Activated CD4-positive, alpha-beta T cell treated with anti-CD3 and anti-CD28 coated beads, Interleukin-2, amount 10 ng/mL, durations not matched to agents 7 days and 5 days (primary cell): ENCODE data around the gene RAB18. TPM values are rescaled to one million over a fixed set of nuclear protein-coding genes. Genes with fewer than 3 reads are reported as not detected.

ENCODE experiments used
- CTCF ChIA-PET: fragments of 350-600 bp; sonication (Branson Sonifier 250); formaldehyde crosslinking; loops from one replicate; lab custom pipeline; 2021; ENCODE audit warnings: antibody characterized with exemption; lab: Charles Lee
- POLR2A ChIA-PET: fragments of 350-600 bp; sonication (Branson Sonifier 250); formaldehyde crosslinking; loops from one replicate; lab custom pipeline; 2021; ENCODE audit warnings: antibody characterized with exemption; lab: Charles Lee
- DNase-seq: peaks from one replicate; pipeline ENCODE4 v3.0.0-alpha.2; 2020
- H3K27ac Mint-ChIP-seq: one replicate; pipeline ENCODE4 v1.8.0; 2021; ENCODE audit warnings: mild to moderate bottlenecking, moderate library complexity, mixed read lengths
- H3K27me3 Mint-ChIP-seq: one replicate; pipeline ENCODE4 v1.8.0; 2021; ENCODE audit warnings: mixed read lengths
- H3K36me3 Mint-ChIP-seq: one replicate; pipeline ENCODE4 v1.8.0; 2021; ENCODE audit warnings: low read depth, mixed read lengths
- H3K4me1 Mint-ChIP-seq: one replicate; pipeline ENCODE4 v1.8.0; 2021; ENCODE audit warnings: mixed read lengths
- H3K4me3 Mint-ChIP-seq: one replicate; pipeline ENCODE4 v1.8.0; 2021; ENCODE audit warnings: mild to moderate bottlenecking, moderate library complexity, mixed read lengths
- H3K9me3 Mint-ChIP-seq: one replicate; pipeline ENCODE4 v1.8.0; 2021; ENCODE audit warnings: mixed read lengths
- total RNA-seq, 2 experiments: library from RNA; stranded (reverse); gene quantifications; one replicate each; pipeline ENCODE4 v1.2.3, GENCODE V29; 2021

The RAB18 gene
- total RNA-seq, 2 experiments from 2014 or later, result 62.5 to 68.2 TPM

- Mint-ChIP-seq H3K9me3 (no peaks in the 10 kb centered on the region), H3K27me3 (no peaks in the 10 kb centered on the region), H3K4me3 (no peak overlapping the region), H3K36me3 (peaks cover 58% of the 10 kb centered on the region), H3K27ac (no peak overlapping the region), H3K4me1 (peaks cover 51% of the 10 kb centered on the region)
- ChIA-PET POLR2A (no interaction called here), CTCF (no interaction called here)
- no peak for DNase-seq
These were observed 8.4 kb downstream of the RAB18 start for GRCh38 chr10:27512548-27512947.

DNA sequence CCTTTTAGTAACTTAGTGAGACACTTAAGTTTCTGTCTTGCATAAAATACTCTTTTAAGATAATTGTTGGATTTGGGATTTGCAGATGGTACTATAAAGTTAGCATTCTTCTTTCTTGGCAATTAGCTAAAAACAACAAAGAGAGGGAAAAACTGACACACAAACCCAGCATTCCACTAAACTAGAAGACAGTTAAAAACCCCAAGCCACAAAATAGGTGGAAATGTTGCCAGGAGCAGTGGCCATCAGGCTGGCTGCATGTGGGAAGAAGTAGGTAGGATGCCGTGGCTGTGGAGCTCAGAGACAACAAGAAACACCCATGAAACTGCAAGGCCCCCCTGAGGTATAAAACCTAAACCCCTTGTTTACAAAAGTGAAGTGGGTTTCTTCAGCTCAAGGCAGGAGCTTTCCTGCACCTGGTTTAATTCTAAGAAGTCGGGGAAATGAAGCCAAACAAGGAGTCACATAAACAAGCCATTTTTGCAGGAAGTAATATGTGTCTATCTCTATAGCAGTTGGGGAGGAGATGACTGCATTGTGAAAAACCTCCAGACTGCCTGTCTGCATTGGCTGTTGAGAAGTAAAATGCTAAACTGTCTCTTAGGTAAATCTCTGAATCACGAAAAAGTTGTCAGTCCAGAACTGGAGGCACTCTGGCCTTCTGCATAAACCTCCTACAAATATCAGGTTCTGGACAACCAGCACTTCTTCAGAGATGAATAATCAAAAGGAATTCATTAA, 9.5 kb downstream of the RAB18 start:
- no peak for DNase-seq
- H3K9me3 Mint-ChIP-seq, result no peaks in the 10 kb centered on the region
- peaks cover 62% of the 10 kb centered on the region for H3K36me3 Mint-ChIP-seq
- CTCF ChIA-PET, result interaction anchor here (0.6 kb wide), 1 partner anchor 16 kb away, joined by 3 read pairs; no protein-coding TSS in a partner anchor
- peaks cover 45% of the 10 kb centered on the region for H3K4me1 Mint-ChIP-seq
- H3K27me3 Mint-ChIP-seq, result no peaks in the 10 kb centered on the region
- H3K4me3 Mint-ChIP-seq, result peak overlapping the region; percentile 40
- POLR2A ChIA-PET, result no interaction called here
- peak overlapping the region; percentile 83 for H3K27ac Mint-ChIP-seq

DNA sequence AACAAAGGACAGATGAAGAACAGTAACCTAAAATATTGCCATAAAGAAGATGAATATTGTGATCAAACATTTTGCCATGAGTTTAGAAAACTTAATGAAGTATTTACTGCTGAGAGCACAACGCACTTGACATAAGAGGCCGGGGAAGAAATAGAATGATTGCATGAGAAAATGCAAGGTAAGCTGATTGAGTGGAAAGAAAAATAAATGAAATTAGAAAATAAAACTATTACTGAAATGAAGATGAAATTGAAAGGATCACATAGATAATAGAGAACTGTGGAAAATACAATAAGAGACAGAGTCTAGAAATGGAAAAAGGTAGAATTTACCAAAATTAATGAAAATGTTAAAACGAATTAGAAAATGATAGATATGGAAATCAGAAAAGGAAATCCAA, 10.1 kb downstream of the RAB18 start:
- H3K4me3 Mint-ChIP-seq, result no peak overlapping the region

GRCh38 chr10:27518261-27518660, 14.2 kb downstream of the RAB18 start:
- Mint-ChIP-seq H3K4me1 (peaks cover 39% of the 10 kb centered on the region), H3K27me3 (no peaks in the 10 kb centered on the region), H3K9me3 (no peaks in the 10 kb centered on the region), H3K36me3 (peaks cover 41% of the 10 kb centered on the region), H3K27ac (no peak overlapping the region), H3K4me3 (no peak overlapping the region)
- ChIA-PET POLR2A (no interaction called here), CTCF (interaction anchor here (0.9 kb wide), 1 partner anchor 11 kb away, joined by 3 read pairs; no protein-coding TSS in a partner anchor)
- DNase-seq, result no peak

More for the DNA sequence above, 10.1 kb downstream of the RAB18 start:
- DNase-seq, result no peak
- CTCF ChIA-PET, result interaction anchor here (0.6 kb wide), 1 partner anchor 17 kb away, joined by 3 read pairs; no protein-coding TSS in a partner anchor
- Mint-ChIP-seq H3K9me3 (no peaks in the 10 kb centered on the region), H3K27ac (peak overlapping the region; percentile 83), H3K36me3 (peaks cover 59% of the 10 kb centered on the region), H3K4me1 (peaks cover 40% of the 10 kb centered on the region), H3K27me3 (no peaks in the 10 kb centered on the region)
- POLR2A ChIA-PET, result no interaction called here

DNA sequence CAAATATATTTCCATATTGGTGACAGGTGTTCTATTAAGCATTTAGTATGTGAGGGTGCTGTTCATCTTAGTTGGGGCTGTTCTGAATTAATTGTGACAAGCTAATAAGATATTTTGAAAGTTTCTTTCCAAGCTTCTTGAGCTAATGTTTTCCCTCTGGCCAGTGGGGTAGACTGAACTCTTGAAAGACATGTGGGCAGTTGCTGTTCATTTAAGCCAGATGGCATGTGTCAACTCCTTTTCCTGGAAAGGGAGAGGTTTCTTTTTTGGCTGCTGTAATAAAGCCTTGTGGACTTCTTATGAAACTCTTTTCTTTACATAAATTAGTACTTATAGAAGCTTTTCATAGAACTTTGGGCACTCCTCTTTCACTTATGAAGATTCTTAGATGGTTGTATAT, 21.7 kb downstream of the RAB18 start:
- Mint-ChIP-seq H3K27me3 (no peaks in the 10 kb centered on the region), H3K27ac (no peak overlapping the region), H3K4me1 (peaks cover 62% of the 10 kb centered on the region), H3K36me3 (peaks cover 31% of the 10 kb centered on the region), H3K9me3 (no peaks in the 10 kb centered on the region), H3K4me3 (no peak overlapping the region)
- no peak for DNase-seq
- CTCF ChIA-PET, result interaction anchor here (0.6 kb wide), 1 partner anchor 46 kb away, joined by 4 read pairs; no protein-coding TSS in a partner anchor
- POLR2A ChIA-PET, result interaction anchor here (0.5 kb wide), 1 partner anchor 30 kb away, joined by 3 read pairs; no protein-coding TSS in a partner anchor

- no peaks in the 10 kb centered on the region for H3K9me3 Mint-ChIP-seq
- CTCF ChIA-PET, result interaction anchor here (0.6 kb wide), 1 partner anchor 46 kb away, joined by 4 read pairs; no protein-coding TSS in a partner anchor
- H3K36me3 Mint-ChIP-seq, result peaks cover 31% of the 10 kb centered on the region
- H3K4me1 Mint-ChIP-seq, result peaks cover 66% of the 10 kb centered on the region
- no peaks in the 10 kb centered on the region for H3K27me3 Mint-ChIP-seq
- POLR2A ChIA-PET, result interaction anchor here (0.5 kb wide), 1 partner anchor 29 kb away, joined by 3 read pairs; no protein-coding TSS in a partner anchor
- no peak overlapping the region for H3K27ac Mint-ChIP-seq
- no peak overlapping the region for H3K4me3 Mint-ChIP-seq
- no peak for DNase-seq
These were observed 22.1 kb downstream of the RAB18 start for GRCh38 chr10:27526242-27526641.

DNA sequence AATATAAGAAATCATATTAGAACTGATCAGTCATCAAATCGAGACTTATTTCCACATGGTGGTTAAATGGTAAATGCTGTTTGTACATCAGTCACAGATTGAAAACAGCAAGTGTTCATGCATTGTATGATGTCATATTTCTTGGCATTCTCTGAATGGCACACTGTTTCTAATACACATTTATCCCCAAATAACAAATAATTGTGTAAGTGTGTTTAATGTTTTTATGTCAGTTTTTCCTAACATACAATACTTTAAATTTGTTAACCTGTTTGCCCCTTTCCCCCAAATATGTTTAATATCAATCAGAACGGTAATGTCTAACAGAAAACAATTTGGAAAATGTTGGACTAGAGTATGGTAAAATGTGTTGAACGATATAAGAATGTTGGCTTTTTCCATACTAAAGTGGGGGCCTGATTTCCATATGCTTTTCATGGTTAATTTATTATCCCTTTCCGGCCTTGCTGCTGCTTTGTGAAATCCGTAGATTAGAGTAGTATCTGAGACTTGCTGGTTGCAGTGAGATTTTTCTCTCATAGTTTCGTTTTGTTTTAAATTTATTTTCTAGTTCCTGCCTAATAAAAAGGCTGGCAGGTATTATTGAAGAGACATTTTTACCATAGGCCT, 23.7 kb downstream of the RAB18 start:
- DNase-seq, result no peak
- Mint-ChIP-seq H3K4me1 (peaks cover 63% of the 10 kb centered on the region), H3K36me3 (peaks cover 35% of the 10 kb centered on the region), H3K27me3 (no peaks in the 10 kb centered on the region), H3K4me3 (no peak overlapping the region), H3K9me3 (no peaks in the 10 kb centered on the region), H3K27ac (no peak overlapping the region)
- POLR2A ChIA-PET, result no interaction called here
- CTCF ChIA-PET, result no interaction called here

- no peak for DNase-seq
- ChIA-PET POLR2A (no interaction called here), CTCF (interaction anchor here (0.7 to 1.2 kb wide), 3 partner anchors 11 to 26 kb away, joined by 3 read pairs; partner anchors contain the start of gene RAB18)
- Mint-ChIP-seq H3K27me3 (no peaks in the 10 kb centered on the region), H3K4me3 (no peak overlapping the region), H3K36me3 (peaks cover 29% of the 10 kb centered on the region), H3K27ac (peak overlapping the region; percentile 16), H3K9me3 (no peaks in the 10 kb centered on the region), H3K4me1 (peaks cover 55% of the 10 kb centered on the region)
These were observed 25.1 kb downstream of the RAB18 start for GRCh38 chr10:27529010-27529783.

DNA sequence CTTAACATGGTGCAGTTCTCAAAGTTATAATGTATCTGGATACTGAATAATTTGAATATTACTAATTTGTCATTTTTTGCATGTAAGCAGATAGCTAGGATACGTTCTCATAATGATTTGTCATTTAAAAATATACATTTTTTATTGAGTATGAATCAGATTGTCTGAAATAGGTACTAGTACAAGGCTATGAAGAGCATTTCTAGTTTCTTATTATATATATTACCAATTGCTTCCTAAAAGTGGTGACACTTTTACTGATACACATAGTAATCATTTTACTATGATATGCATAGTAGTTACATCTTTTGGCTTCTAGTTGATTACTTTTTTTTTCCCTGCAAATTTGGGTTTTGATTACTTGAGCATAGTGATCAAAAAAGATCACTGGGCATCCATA, 26.4 kb downstream of the RAB18 start:
- Mint-ChIP-seq H3K9me3 (no peaks in the 10 kb centered on the region), H3K27me3 (no peaks in the 10 kb centered on the region), H3K4me3 (no peak overlapping the region), H3K36me3 (peaks cover 20% of the 10 kb centered on the region), H3K4me1 (peaks cover 42% of the 10 kb centered on the region), H3K27ac (no peak overlapping the region)
- POLR2A ChIA-PET, result no interaction called here
- no peak for DNase-seq
- CTCF ChIA-PET, result interaction anchor here (0.6 kb wide), 1 partner anchor 846 kb away, joined by 3 read pairs; no protein-coding TSS in a partner anchor

DNA sequence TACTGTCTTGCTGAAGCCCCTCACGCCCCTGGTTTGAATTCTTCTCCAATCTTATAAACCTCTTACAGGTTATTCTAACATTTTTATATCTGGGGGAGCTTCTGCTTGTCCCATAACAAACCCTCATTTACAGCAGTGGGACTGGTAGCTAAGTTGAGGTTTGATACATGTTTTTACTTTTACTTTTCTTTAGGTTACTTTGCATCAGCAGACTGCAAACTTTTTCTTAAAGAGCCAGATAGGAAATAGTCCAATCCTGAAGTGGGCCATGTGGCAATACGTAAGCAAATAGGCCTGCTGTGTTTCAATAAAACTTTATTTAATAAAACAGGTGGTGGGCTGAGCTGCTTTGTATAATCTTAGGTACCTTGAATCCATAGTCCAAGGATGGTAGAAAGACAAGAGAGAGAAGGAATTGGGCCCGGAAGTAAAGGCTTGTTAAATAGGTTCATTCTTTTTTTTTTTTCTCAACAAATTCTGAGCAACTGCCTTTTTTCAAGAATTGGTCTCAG, 27.3 kb downstream of the RAB18 start:
- H3K36me3 Mint-ChIP-seq, result peaks cover 20% of the 10 kb centered on the region
- ChIA-PET CTCF (interaction anchor here (0.6 kb wide), 2 partner anchors 118 to 401 kb away, joined by 3 to 6 read pairs; no protein-coding TSS in a partner anchor), POLR2A (no interaction called here)
- peaks cover 36% of the 10 kb centered on the region for H3K4me1 Mint-ChIP-seq
- no peaks in the 10 kb centered on the region for H3K9me3 Mint-ChIP-seq
- no peak overlapping the region for H3K4me3 Mint-ChIP-seq
- peak overlapping the region; percentile 68 for H3K27ac Mint-ChIP-seq
- H3K27me3 Mint-ChIP-seq, result no peaks in the 10 kb centered on the region
- DNase-seq, result no peak

- ChIA-PET POLR2A (no interaction called here), CTCF (interaction anchor here (0.6 to 1.5 kb wide), 2 partner anchors 30 to 808 kb away, joined by 3 to 5 read pairs; partner anchors contain the start of gene RAB18)
- H3K4me3 Mint-ChIP-seq, result no peak overlapping the region
- no peak for DNase-seq
- H3K27ac Mint-ChIP-seq, result no peak overlapping the region
- peaks cover 24% of the 10 kb centered on the region for H3K4me1 Mint-ChIP-seq
- no peaks in the 10 kb centered on the region for H3K27me3 Mint-ChIP-seq
- peaks cover 28% of the 10 kb centered on the region for H3K36me3 Mint-ChIP-seq
- H3K9me3 Mint-ChIP-seq, result no peaks in the 10 kb centered on the region
These were observed 30.1 kb downstream of the RAB18 start for GRCh38 chr10:27534161-27534700.

- no peak for DNase-seq
- Mint-ChIP-seq H3K27ac (no peak overlapping the region), H3K4me1 (peaks cover 14% of the 10 kb centered on the region), H3K36me3 (peaks cover 24% of the 10 kb centered on the region), H3K27me3 (no peaks in the 10 kb centered on the region), H3K4me3 (no peak overlapping the region), H3K9me3 (no peaks in the 10 kb centered on the region)
- CTCF ChIA-PET, result no interaction called here
- POLR2A ChIA-PET, result no interaction called here
These were observed 31.2 kb downstream of the RAB18 start for GRCh38 chr10:27535317-27535716.
